ENCODE data around the gene PABPN1.
"Not testable (repeated sequence)": the region's sequence is repeated elsewhere in the genome, so short reads cannot be mapped to it uniquely, and the experiment has no call there.

Gene PABPN1

GRCh38 chr14:23316300-23316699, 5.0 kb upstream of the PABPN1 start:
- Mint-ChIP-seq H3K4me3 (no peak overlapping the region), H3K9me3 (no peaks in the 10 kb centered on the region), H3K27ac (no peak overlapping the region), H3K4me1 (peaks cover 15% of the 10 kb centered on the region), H3K36me3 (peaks cover 11% of the 10 kb centered on the region)
- ATAC-seq (no peak), DNase-seq (ENCODE audit: low spot score in 2 of 2) (no peak)

DNA sequence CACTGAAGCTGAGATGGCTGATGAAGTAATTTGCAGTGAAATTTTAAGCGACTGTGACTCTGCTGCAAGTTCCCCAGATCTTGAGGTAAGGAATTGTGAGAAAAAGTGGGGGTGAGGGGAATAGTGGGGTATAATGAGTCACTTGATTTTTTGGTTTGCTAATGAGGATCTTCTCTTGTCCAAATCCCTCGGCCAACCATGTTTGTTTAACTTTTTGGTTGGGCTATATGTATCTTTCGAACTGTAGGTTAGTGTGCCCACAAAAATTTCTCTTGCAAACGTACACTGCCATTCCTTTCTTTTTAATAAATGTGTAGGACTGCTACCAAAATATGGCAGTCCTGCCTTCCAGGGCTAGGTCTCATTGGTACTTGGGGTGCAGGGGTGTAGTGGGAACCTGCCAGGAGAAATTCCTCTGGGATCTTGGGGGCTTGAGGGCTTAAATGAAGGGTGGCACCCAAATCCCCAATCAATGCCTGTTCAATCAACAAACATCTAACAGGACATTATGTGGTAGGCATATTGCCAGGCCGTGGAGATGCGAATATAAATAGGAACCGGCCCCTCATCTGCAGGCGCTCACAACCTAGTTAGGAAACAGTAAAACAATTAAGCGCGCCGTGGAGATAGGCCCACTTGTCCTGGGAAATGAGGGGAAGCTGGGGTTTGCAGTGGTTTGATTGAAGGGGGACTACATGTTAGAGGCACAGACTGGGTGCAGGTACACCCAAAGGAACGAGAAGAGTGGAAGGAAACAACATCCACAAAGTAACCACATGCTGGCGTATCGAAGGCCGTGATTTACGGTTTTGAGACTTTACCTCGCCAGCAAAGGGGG, 1.3 kb upstream of the PABPN1 start:
- Mint-ChIP-seq H3K4me3 (peak overlapping the region; percentile 86), H3K4me1 (peaks cover 27% of the 10 kb centered on the region)
- peak in 1 of 2 donors; percentile 64 for DNase-seq (ENCODE audit: low spot score in 2 of 2)

DNA sequence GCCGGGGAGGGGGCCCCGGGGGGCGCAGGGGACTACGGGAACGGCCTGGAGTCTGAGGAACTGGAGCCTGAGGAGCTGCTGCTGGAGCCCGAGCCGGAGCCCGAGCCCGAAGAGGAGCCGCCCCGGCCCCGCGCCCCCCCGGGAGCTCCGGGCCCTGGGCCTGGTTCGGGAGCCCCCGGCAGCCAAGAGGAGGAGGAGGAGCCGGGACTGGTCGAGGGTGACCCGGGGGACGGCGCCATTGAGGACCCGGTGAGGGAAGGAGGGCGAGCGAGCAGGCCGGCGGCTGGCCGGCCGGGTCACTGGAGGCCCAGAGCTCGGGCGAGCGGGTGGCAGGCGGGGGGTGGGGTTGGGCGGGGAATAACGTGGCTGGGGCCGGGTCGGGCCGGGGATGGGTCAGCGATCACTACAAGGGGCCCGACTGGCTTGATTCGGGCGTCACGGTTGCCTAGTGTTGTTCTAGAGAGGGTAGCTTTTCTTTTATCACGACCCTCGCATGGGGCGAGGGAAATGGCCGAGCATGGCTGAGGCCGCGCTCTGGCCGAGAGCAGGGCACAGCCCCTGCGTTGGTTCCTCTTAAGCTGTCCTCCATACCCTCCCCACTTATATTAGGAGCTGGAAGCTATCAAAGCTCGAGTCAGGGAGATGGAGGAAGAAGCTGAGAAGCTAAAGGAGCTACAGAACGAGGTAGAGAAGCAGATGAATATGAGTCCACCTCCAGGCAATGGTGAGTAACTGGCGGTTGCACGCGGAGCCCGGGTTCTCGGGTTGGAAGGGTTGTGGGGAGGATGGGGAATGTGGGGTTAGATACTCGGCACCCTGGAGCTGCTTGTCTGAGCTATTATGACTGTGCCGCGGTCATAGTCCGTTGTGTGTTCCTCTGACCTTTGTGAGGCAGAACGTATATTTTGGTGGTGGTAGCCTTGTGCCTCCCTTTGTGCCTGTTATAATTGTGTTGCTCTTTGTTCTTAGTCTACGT, 603 bp downstream of the PABPN1 start:
- ATAC-seq (peak; percentile 49), DNase-seq (ENCODE audit: low spot score in 2 of 2) (peak; percentile 38 to 78)
- H3K36me3 Mint-ChIP-seq = peaks cover 63% of the 10 kb centered on the region
- H3K27ac Mint-ChIP-seq = peak overlapping the region; percentile 83
- peak overlapping the region; percentile 86 for H3K4me3 Mint-ChIP-seq
- H3K4me1 Mint-ChIP-seq = peaks cover 29% of the 10 kb centered on the region
- no peaks in the 10 kb centered on the region for H3K9me3 Mint-ChIP-seq

More for the DNA sequence above, 1.3 kb upstream of the PABPN1 start:
- H3K9me3 Mint-ChIP-seq = no peaks in the 10 kb centered on the region
- ATAC-seq = no peak
- peaks cover 44% of the 10 kb centered on the region for H3K36me3 Mint-ChIP-seq
- H3K27ac Mint-ChIP-seq = peak overlapping the region; percentile 83

DNA sequence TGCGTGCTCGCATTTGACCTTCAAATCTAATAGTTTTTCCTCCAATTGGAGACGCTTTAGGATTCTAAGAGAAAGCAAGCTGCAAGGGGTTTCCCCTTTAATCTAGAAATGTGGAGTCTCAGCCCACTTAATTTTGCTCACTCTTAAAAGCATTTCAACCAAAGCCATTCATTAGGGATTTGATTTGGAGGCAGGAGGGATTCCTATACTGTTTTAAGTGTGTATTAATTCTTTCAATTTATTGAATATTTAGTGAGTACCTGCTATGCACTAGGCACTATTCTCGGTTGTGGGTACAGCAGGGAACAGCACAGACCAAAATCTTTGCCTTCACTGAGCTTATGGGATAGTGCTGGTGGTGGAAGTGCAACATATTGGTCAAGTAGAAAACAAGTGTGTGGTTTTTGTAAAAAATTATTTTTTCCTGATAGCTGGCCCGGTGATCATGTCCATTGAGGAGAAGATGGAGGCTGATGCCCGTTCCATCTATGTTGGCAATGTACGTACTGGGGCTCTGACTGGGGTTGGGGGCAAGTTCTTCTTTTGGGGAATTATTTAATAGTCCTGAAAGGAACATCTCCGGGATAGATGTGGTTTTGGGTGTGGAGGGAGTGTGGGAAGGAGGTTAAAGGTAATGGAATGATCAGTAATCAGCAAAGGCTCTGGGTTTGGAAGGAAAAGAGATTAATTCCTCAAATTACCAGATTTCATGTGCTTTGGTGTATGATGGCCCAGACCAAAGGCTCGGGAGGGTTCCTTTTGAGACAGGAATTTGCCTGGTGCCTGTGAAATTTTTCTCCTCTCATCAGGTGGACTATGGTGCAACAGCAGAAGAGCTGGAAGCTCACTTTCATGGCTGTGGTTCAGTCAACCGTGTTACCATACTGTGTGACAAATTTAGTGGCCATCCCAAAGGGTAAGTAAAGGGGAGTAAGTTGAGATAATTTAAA, 1.6 kb downstream of the PABPN1 start:
- peak overlapping the region; percentile 86 for H3K4me3 Mint-ChIP-seq
- peak overlapping the region; percentile 83 for H3K27ac Mint-ChIP-seq
- peaks cover 67% of the 10 kb centered on the region for H3K36me3 Mint-ChIP-seq
- DNase-seq (ENCODE audit: low spot score in 2 of 2) (no peak), ATAC-seq (no peak)
- no peaks in the 10 kb centered on the region for H3K9me3 Mint-ChIP-seq
- H3K4me1 Mint-ChIP-seq = peaks cover 29% of the 10 kb centered on the region

GRCh38 chr14:23323838-23324454, 2.7 kb downstream of the PABPN1 start:
- ATAC-seq (no peak), DNase-seq (ENCODE audit: low spot score in 2 of 2) (no peak)
- no peaks in the 10 kb centered on the region for H3K9me3 Mint-ChIP-seq
- H3K4me3 Mint-ChIP-seq = no peak overlapping the region
- H3K27ac Mint-ChIP-seq = no peak overlapping the region
- peaks cover 29% of the 10 kb centered on the region for H3K4me1 Mint-ChIP-seq
- peaks cover 67% of the 10 kb centered on the region for H3K36me3 Mint-ChIP-seq

GRCh38 chr14:23324455-23324846, 3.2 kb downstream of the PABPN1 start:
- Mint-ChIP-seq H3K9me3 (no peaks in the 10 kb centered on the region), H3K4me3 (no peak overlapping the region), H3K27ac (no peak overlapping the region), H3K4me1 (peaks cover 28% of the 10 kb centered on the region), H3K36me3 (peaks cover 67% of the 10 kb centered on the region)
- no peak for ATAC-seq
- DNase-seq (ENCODE audit: low spot score in 2 of 2) = no peak

DNA sequence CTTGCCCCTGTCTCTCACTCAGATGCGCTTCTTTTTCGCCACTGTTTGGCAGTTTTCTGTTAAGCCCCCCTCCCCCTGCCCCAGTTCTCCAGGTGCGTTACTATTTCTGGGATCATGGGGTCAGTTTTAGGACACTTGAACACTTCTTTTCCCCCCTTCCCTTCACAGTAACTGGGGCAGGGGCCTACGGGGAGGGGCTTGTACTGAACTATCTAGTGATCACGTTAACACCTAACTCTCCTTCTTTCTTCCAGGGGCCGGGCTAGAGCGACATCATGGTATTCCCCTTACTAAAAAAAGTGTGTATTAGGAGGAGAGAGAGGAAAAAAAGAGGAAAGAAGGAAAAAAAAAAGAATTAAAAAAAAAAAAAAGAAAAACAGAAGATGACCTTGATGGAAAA, 3.7 kb downstream of the PABPN1 start:
- H3K27ac Mint-ChIP-seq = no peak overlapping the region
- no peak for ATAC-seq
- H3K9me3 Mint-ChIP-seq = no peaks in the 10 kb centered on the region
- no peak overlapping the region for H3K4me3 Mint-ChIP-seq
- peaks cover 67% of the 10 kb centered on the region for H3K36me3 Mint-ChIP-seq
- peaks cover 22% of the 10 kb centered on the region for H3K4me1 Mint-ChIP-seq
- DNase-seq (ENCODE audit: low spot score in 2 of 2) = no peak

GRCh38 chr14:23325746-23326145, 4.5 kb downstream of the PABPN1 start:
- not testable (repeated sequence) for H3K9me3 Mint-ChIP-seq; ATAC-seq; H3K4me3 Mint-ChIP-seq; DNase-seq (ENCODE audit: low spot score in 2 of 2)
- H3K27ac Mint-ChIP-seq = peak overlapping the region; percentile 26
- peaks cover 15% of the 10 kb centered on the region for H3K4me1 Mint-ChIP-seq
- peaks cover 62% of the 10 kb centered on the region for H3K36me3 Mint-ChIP-seq

DNA sequence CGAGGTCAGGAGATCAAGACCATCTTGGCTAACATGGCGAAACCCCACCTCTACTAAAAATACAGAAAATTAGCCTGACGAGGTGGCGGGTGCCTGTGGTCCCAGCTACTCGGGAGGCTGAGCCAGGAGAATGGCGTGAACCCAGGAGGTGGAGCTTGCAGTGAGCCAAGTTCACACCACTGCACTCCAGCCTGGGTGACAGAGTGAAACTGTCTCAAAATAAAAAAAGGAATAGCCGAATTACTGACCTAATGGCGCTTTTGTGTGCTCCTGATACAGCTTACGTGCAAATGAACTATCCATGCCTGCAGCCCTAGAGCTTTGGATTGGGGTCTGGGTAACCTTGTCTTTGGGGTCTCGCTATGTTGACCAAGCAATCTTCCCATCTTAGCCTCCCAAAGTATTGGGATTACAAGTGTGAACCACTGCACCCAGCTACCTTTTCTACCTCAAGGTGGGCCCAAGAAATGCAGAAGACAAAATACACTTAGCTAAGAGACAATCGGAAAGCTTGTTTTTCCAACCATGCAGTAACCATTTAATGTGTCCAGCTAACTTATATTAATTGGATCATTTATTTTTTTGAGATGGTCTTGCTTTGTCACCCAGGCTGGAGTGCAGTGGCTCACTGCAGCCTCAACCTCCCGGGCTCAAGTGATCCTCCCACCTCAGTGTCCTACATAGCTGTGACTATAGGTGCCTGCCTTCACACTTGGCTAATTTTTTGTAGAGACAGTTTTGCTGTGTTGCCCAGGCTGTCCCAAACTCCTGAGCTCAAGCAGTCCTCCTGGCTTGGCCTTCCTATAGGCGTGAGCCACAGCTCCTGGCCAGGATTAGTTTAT, 5.5 kb downstream of the PABPN1 start:
- H3K27ac Mint-ChIP-seq = peak overlapping the region; percentile 26
- peaks cover 55% of the 10 kb centered on the region for H3K36me3 Mint-ChIP-seq
- no peak overlapping the region for H3K4me3 Mint-ChIP-seq
- DNase-seq (ENCODE audit: low spot score in 2 of 2) (no peak), ATAC-seq (no peak)
- H3K9me3 Mint-ChIP-seq = no peaks in the 10 kb centered on the region
- H3K4me1 Mint-ChIP-seq = peaks cover 14% of the 10 kb centered on the region

DNA sequence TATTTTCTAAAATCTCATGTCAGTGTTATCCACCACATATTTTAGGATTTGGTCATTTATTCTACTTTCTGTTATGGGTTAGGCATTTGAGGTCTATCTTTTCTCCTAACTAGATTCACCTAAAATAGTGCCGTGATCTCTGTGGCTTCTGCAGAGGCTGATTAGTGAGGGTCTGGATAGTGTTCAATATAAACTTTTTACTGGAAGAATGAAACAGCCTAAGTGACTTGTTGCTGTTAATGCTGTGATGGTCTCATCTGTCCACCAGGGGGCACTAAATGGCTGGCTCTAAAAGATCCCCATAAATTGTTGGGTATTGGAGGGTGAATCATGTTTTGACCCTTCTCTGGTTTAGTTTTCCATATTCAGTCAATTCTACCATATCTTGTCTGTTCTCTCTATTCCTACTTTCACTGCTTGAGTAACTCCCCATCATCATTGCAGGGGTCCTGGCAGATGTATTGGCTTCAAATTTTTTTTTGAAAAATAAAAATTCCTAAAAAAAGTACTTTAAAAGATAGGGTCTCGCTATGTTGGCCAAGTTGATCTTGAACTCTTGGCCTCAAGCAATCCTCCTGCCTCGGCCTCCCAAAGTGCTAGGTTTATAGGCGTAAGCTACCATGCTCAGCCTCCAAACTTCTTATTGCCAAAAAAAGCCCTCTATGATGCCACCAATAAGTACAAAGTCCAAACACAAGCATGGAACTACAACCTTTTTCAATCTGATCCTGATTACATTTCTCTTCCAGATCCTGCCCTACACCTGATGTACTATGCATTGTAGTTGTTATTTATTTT, 6.9 kb downstream of the PABPN1 start:
- no peaks in the 10 kb centered on the region for H3K9me3 Mint-ChIP-seq
- DNase-seq (ENCODE audit: low spot score in 2 of 2) (peak; percentile 37 to 77), ATAC-seq (peak; percentile 79)
- no peak overlapping the region for H3K4me3 Mint-ChIP-seq
- no peak overlapping the region for H3K27ac Mint-ChIP-seq
- peaks cover 41% of the 10 kb centered on the region for H3K36me3 Mint-ChIP-seq
- H3K4me1 Mint-ChIP-seq = peaks cover 6% of the 10 kb centered on the region

DNA sequence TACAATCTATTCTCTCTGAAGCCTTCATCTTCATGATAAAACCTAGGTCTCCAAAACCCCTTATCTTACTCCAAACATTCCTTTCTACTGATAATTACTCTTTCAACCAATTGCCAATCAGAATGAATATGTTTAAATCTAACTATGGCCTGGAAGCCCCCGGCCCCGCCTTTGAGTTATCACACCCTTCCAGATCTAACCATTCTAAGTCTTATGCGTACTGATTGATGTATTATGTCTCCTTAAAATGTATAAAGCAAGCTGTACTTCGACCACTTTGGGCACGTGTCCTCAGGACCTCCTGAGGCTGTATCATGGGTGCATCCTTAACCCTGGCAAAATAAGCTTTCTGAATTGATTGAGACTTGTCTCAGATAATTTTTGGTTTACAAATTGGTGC, 14.4 kb downstream of the PABPN1 start:
- ATAC-seq = no peak
- Mint-ChIP-seq H3K9me3 (no peaks in the 10 kb centered on the region), H3K27ac (no peak overlapping the region), H3K36me3 (no peaks in the 10 kb centered on the region), H3K4me3 (no peak overlapping the region), H3K4me1 (no peaks in the 10 kb centered on the region)
- no peak for DNase-seq (ENCODE audit: low spot score in 2 of 2)

GRCh38 chr14:23339506-23340268, 18.4 kb downstream of the PABPN1 start:
- Mint-ChIP-seq H3K4me3 (no peak overlapping the region), H3K27ac (no peak overlapping the region), H3K36me3 (no peaks in the 10 kb centered on the region), H3K4me1 (no peaks in the 10 kb centered on the region), H3K9me3 (no peaks in the 10 kb centered on the region)
- DNase-seq (ENCODE audit: low spot score in 2 of 2) (no peak), ATAC-seq (no peak)
